ENCODE data around the gene PRPS2.

Gene PRPS2

GRCh38 chrX:12817528-12817927, 26.3 kb downstream of the PRPS2 start:
- no peak for ATAC-seq

- no peak for ATAC-seq
These were observed 28.0 kb downstream of the PRPS2 start for GRCh38 chrX:12819222-12819621.

GRCh38 chrX:12820737-12821136, 29.5 kb downstream of the PRPS2 start:
- ATAC-seq, result no peak

GRCh38 chrX:12824944-12825343, 33.7 kb downstream of the PRPS2 start:
- ATAC-seq, result no peak

GRCh38 chrX:12825801-12826200, 34.6 kb downstream of the PRPS2 start:
- no peak for ATAC-seq

GRCh38 chrX:12843061-12843667, 52.0 kb downstream of the PRPS2 start:
- ATAC-seq, result peak; percentile 41 to 56

GRCh38 chrX:12843668-12844279, 52.6 kb downstream of the PRPS2 start:
- peak; percentile 43 to 51 for ATAC-seq

GRCh38 chrX:12844319-12844718, 53.1 kb downstream of the PRPS2 start:
- no peak for ATAC-seq

GRCh38 chrX:12865359-12865758, 74.1 kb downstream of the PRPS2 start:
- no peak for ATAC-seq

- no peak for ATAC-seq
These were observed 75.5 kb downstream of the PRPS2 start, which contains the start of gene TLR7 for GRCh38 chrX:12866451-12867377. TLR7 (plus strand) TSS chrX:12867072; CDS start chrX:12867579, 507 bp downstream.

- ATAC-seq, result no peak
These were observed 76.5 kb downstream of the PRPS2 start for GRCh38 chrX:12867685-12868084.

- ATAC-seq, result no peak
These were observed 77.5 kb downstream of the PRPS2 start for GRCh38 chrX:12868747-12869146.

- ATAC-seq, result no peak
These were observed 80.0 kb downstream of the PRPS2 start for GRCh38 chrX:12871257-12871656.

GRCh38 chrX:12872741-12873140, 81.5 kb downstream of the PRPS2 start:
- ATAC-seq, result no peak

All from activated CD4-positive, CD25-positive, alpha-beta regulatory T cell treated with anti-CD3 and anti-CD28 coated beads, Interleukin-2, amount 50 U/mL, for 24 hours (primary cell).